ENCODE measurements around the gene TAGLN2. TPM values are rescaled to one million over a fixed set of nuclear protein-coding genes. Genes with fewer than 3 reads are reported as not detected.

TAGLN2 gene
- total RNA-seq, 1 donor from 2014 or later: 3.9 TPM

DNA sequence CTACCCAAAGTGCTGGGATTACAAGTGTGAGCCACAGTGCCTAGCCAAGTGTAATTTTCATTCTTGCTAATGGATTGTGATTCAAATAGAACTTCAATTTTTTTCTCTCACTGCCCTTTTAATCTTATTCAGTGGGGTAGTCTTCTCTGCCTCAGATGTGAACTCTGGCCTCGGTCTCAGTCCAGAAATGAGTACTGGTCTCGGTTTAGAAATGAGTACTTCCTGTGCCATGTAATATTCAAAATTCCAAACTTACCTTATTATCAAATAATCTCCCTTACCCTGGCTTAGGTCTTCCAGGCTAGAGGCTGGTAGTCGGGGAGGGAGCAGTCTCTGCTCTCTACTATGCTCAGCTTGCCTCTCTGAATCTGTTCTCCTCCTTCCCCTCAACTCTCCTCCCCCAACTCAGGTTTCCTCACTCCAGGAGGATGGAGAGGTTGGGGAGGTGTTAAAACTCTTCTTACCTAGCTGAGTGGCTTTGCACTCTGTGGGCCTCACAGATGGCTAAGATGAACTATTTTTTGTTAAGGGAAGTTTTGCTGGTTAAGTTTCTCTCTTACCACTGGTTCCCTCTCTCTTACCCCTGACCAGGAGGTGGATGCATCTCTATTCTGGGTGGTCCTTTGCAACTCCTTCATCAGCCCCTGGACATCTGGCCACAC, 33.5 kb upstream of the TAGLN2 start:
- Histone ChIP-seq H3K9ac (no peak overlapping the region), H3K27me3 (no peaks in the 10 kb centered on the region), H3K4me2 (no peak overlapping the region), H3K4me3 (no peak overlapping the region), H3K4me1 (peaks cover 2% of the 10 kb centered on the region), H2AFZ (replicated peaks) (no peak overlapping the region), H3K79me2 (ENCODE audit: low read depth) (no peaks in the 10 kb centered on the region), H3K36me3 (no peaks in the 10 kb centered on the region), H3K27ac (no peak overlapping the region), H3K9me3 (ENCODE audit: low read depth) (no peaks in the 10 kb centered on the region), H3F3A (ENCODE audit: low read depth) (peaks cover 4% of the 10 kb centered on the region), H4K20me1 (ENCODE audit: low read depth) (no peaks in the 10 kb centered on the region)
- no peak for TF ChIP-seq EZH2 (IDR thresholded peaks at IDR 0.05)
- TF ChIP-seq, protein P1, sequence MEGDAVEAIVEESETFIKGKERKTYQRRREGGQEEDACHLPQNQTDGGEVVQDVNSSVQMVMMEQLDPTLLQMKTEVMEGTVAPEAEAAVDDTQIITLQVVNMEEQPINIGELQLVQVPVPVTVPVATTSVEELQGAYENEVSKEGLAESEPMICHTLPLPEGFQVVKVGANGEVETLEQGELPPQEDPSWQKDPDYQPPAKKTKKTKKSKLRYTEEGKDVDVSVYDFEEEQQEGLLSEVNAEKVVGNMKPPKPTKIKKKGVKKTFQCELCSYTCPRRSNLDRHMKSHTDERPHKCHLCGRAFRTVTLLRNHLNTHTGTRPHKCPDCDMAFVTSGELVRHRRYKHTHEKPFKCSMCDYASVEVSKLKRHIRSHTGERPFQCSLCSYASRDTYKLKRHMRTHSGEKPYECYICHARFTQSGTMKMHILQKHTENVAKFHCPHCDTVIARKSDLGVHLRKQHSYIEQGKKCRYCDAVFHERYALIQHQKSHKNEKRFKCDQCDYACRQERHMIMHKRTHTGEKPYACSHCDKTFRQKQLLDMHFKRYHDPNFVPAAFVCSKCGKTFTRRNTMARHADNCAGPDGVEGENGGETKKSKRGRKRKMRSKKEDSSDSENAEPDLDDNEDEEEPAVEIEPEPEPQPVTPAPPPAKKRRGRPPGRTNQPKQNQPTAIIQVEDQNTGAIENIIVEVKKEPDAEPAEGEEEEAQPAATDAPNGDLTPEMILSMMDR (IDR thresholded peaks at IDR 0.05): no peak
- no peak for TF ChIP-seq EZH2phosphoT487 (IDR thresholded peaks at IDR 0.05)
- H3K27me3 Mint-ChIP-seq (ENCODE audit: insufficient read depth, low read depth): peaks cover 6% of the 10 kb centered on the region
- no peaks in the 10 kb centered on the region for H3K36me3 Mint-ChIP-seq
- H3K27ac Mint-ChIP-seq: no peak overlapping the region
- H3K4me3 Mint-ChIP-seq: no peak overlapping the region
- peaks cover 3% of the 10 kb centered on the region for H3K4me1 Mint-ChIP-seq
- no peak for DNase-seq (ENCODE audit: low spot score)
- peaks cover 2% of the 10 kb centered on the region for H3K9me3 Mint-ChIP-seq

DNA sequence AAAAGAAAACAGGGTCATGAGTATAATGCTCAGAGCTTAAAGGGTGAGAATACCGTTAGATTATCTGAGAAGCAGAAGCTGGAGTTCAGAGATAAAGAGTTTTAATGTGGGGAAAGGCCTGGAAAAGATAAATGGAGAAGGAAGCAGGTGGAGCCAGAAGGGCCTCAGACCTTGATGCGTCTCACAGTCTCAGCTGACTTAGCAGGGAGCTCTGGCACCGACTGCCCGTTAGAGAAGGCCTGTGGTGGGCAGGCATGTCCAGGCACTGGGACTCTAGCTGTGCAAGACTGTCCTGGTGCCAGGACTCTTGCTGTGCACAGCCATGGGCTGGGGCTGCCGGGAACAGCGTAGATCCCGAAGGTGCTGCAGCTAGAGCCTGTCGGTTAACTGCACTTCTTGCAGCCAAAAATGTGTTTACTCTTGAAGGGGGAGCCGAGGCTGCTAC, 32.5 kb upstream of the TAGLN2 start:
- Histone ChIP-seq H2AFZ (replicated peaks) (no peak overlapping the region), H3K27me3 (no peaks in the 10 kb centered on the region), H3K9ac (no peak overlapping the region), H4K20me1 (ENCODE audit: low read depth) (no peaks in the 10 kb centered on the region), H3K9me3 (ENCODE audit: low read depth) (no peaks in the 10 kb centered on the region), H3K79me2 (ENCODE audit: low read depth) (no peaks in the 10 kb centered on the region), H3K27ac (no peak overlapping the region), H3F3A (ENCODE audit: low read depth) (no peaks in the 10 kb centered on the region), H3K36me3 (no peaks in the 10 kb centered on the region), H3K4me2 (no peak overlapping the region), H3K4me3 (no peak overlapping the region), H3K4me1 (no peaks in the 10 kb centered on the region)
- Mint-ChIP-seq H3K4me1 (peaks cover 3% of the 10 kb centered on the region), H3K36me3 (no peaks in the 10 kb centered on the region), H3K27me3 (ENCODE audit: insufficient read depth, low read depth) (peaks cover 9% of the 10 kb centered on the region), H3K27ac (no peak overlapping the region), H3K4me3 (no peak overlapping the region), H3K9me3 (peaks cover 2% of the 10 kb centered on the region)
- no peak for DNase-seq (ENCODE audit: low spot score)
- TF ChIP-seq EZH2phosphoT487 (IDR thresholded peaks at IDR 0.05) (no peak), EZH2 (IDR thresholded peaks at IDR 0.05) (no peak)
- TF ChIP-seq, protein P1 (IDR thresholded peaks at IDR 0.05): no peak

DNA sequence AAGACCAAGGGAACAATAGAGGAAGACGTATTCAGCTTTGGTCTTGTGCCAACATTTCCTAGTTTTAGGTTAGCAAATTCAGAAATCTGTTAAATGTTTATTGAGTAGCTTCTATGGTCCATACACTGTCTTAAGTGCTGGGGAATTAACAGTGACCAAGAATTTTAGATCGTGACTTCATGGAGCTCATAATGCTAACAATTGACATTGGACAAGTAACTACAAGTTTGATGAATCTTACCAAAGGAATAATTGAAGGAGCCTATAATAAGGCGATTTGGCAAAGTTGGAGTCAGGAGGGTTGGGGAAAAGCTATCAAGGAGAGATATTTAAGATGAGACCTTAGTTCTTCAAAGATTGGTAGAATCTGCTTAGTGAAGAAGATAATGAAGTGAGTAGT, 30.1 kb upstream of the TAGLN2 start:
- Mint-ChIP-seq H3K9me3 (peaks cover 2% of the 10 kb centered on the region), H3K27me3 (ENCODE audit: insufficient read depth, low read depth) (peaks cover 7% of the 10 kb centered on the region), H3K4me1 (peaks cover 3% of the 10 kb centered on the region), H3K27ac (no peak overlapping the region), H3K36me3 (no peaks in the 10 kb centered on the region), H3K4me3 (no peak overlapping the region)
- Histone ChIP-seq H3K9ac (no peak overlapping the region), H3K4me1 (no peaks in the 10 kb centered on the region), H3K4me2 (no peak overlapping the region), H4K20me1 (ENCODE audit: low read depth) (no peaks in the 10 kb centered on the region), H3K9me3 (ENCODE audit: low read depth) (no peaks in the 10 kb centered on the region), H3K27me3 (no peaks in the 10 kb centered on the region), H3K79me2 (ENCODE audit: low read depth) (no peaks in the 10 kb centered on the region), H2AFZ (replicated peaks) (no peak overlapping the region), H3K27ac (no peak overlapping the region), H3K36me3 (no peaks in the 10 kb centered on the region), H3F3A (ENCODE audit: low read depth) (no peaks in the 10 kb centered on the region), H3K4me3 (no peak overlapping the region)
- TF ChIP-seq EZH2phosphoT487 (IDR thresholded peaks at IDR 0.05) (no peak), EZH2 (IDR thresholded peaks at IDR 0.05) (no peak)
- TF ChIP-seq, protein P1 (IDR thresholded peaks at IDR 0.05): no peak
- no peak for DNase-seq (ENCODE audit: low spot score)
